Neural cell (in vitro differentiated cells): Measurements from ENCODE around the gene GTF2I. TPM values are rescaled to one million over a fixed set of nuclear protein-coding genes. Genes with fewer than 3 reads are reported as not detected.
"Not testable (repeated sequence)": the region's sequence is repeated elsewhere in the genome, so short reads cannot be mapped to it uniquely, and the experiment has no call there.

Experiments used
- H2AFZ ChIP-seq: fragments of 200-600, 300-800 bp; sonication (generic), shearing (Covaris generic); 2 replicates; pipeline ENCODE4 v1.6.0; 2014; ENCODE audit warnings: low read depth, mild to moderate bottlenecking, antibody characterized with exemption, low read length, moderate library complexity
- H3F3A ChIP-seq: fragments of 200-600 bp; shearing (Covaris generic); 2 replicates; pipeline ENCODE4 v1.6.1; 2016; ENCODE audit warnings: mild to moderate bottlenecking, moderate library complexity, mixed read lengths, antibody characterized with exemption, low read length; ENCODE audit not compliant: insufficient read depth, poor library complexity, severe bottlenecking
- H3K27ac ChIP-seq: fragments of 200-600, 300-800 bp; sonication (generic), shearing (Covaris generic); 2 replicates; pipeline ENCODE4 v1.5.1; 2014; ENCODE audit warnings: mild to moderate bottlenecking, low read length, moderate library complexity
- H3K27me3 ChIP-seq: fragments of 300-800, 200-600 bp; sonication (generic), shearing (Covaris generic); 2 replicates; pipeline ENCODE4 v1.6.0; 2014; ENCODE audit warnings: mild to moderate bottlenecking, low read depth, low read length, moderate library complexity; ENCODE audit not compliant: insufficient read depth
- H3K36me3 ChIP-seq: fragments of 300-800, 200-600 bp; sonication (generic), shearing (Covaris generic); 2 replicates; pipeline ENCODE4 v1.5.1; 2014; ENCODE audit warnings: mild to moderate bottlenecking, antibody characterized with exemption, low read length, moderate library complexity; ENCODE audit not compliant: insufficient read depth
- H3K4me2 ChIP-seq: fragments of 300-800, 200-600 bp; sonication (generic), shearing (Covaris generic); 2 replicates; pipeline ENCODE4 v1.6.0; 2014; ENCODE audit warnings: mild to moderate bottlenecking, low read length
- H3K4me3 ChIP-seq: fragments of 300-800, 200-600 bp; sonication (generic), shearing (Covaris generic); 2 replicates; pipeline ENCODE4 v1.5.1; 2014; ENCODE audit warnings: mild to moderate bottlenecking, low read length, moderate library complexity
- H3K79me2 ChIP-seq: fragments of 200-600 bp; shearing (Covaris generic); replicated peaks from 2 replicates; pipeline ENCODE4 v1.6.0; 2014; ENCODE audit warnings: mild to moderate bottlenecking, low read length, moderate library complexity; ENCODE audit not compliant: insufficient read depth
- H3K9ac ChIP-seq: fragments of 300-800, 200-600 bp; sonication (generic), shearing (Covaris generic); 2 replicates; pipeline ENCODE4 v1.6.1; 2016; ENCODE audit warnings: mild to moderate bottlenecking, low read length, mixed read lengths
- H3K9me2 ChIP-seq: fragments of 200-600 bp; shearing (Covaris generic); 2 replicates; pipeline ENCODE4 v1.6.1; 2016; ENCODE audit warnings: mild to moderate bottlenecking, low read length, mixed read lengths; ENCODE audit not compliant: insufficient read depth
- H3K9me3 ChIP-seq: fragments of 200-600, 300-800 bp; sonication (generic), shearing (Covaris generic); 2 replicates; pipeline ENCODE4 v1.6.1; 2016; ENCODE audit warnings: mild to moderate bottlenecking, mixed run types, low read length, moderate library complexity, mixed read lengths
- H4K20me1 ChIP-seq: fragments of 200-600 bp; shearing (Covaris generic); 2 replicates; pipeline ENCODE4 v1.6.1; 2016; ENCODE audit warnings: mild to moderate bottlenecking, mixed run types; ENCODE audit not compliant: insufficient read depth
- CTCF ChIP-seq: fragments of 450-650 bp; IDR thresholded peaks from 2 replicates; pipeline ENCODE4 v1.5.1; 2014; ENCODE audit warnings: antibody characterized with exemption, mild to moderate bottlenecking, moderate library complexity; ENCODE audit not compliant: poor library complexity, severe bottlenecking
- EP300 ChIP-seq: fragments of 450-650 bp; conservative IDR thresholded peaks from 2 replicates; pipeline ENCODE4 v1.6.1; 2014; ENCODE audit warnings: antibody characterized with exemption, mild to moderate bottlenecking, moderate library complexity; ENCODE audit not compliant: poor library complexity, severe bottlenecking
- EZH2 ChIP-seq: fragments of 200-600, 300-800 bp; shearing (Covaris generic), sonication (generic); IDR thresholded peaks from 2 replicates; pipeline ENCODE4 v1.6.1; 2014; ENCODE audit warnings: antibody characterized with exemption, low read length, borderline replicate concordance, mild to moderate bottlenecking; ENCODE audit not compliant: insufficient read depth, poor library complexity, severe bottlenecking
- MXI1 ChIP-seq: fragments of 450-650 bp; conservative IDR thresholded peaks from 2 replicates; pipeline ENCODE4 v1.6.1; 2014; ENCODE audit warnings: antibody characterized with exemption, mild to moderate bottlenecking; ENCODE audit not compliant: poor library complexity, severe bottlenecking
- POLR2AphosphoS5 ChIP-seq: IDR thresholded peaks from 2 replicates; pipeline ENCODE4 v1.6.1; 2012
- RAD21 ChIP-seq: fragments of 450-650 bp; conservative IDR thresholded peaks from 2 replicates; pipeline ENCODE4 v1.6.1; 2014; ENCODE audit warnings: antibody characterized with exemption, mild to moderate bottlenecking, moderate library complexity
- REST ChIP-seq: IDR thresholded peaks from 2 replicates; pipeline ENCODE4 v1.6.1; 2012; ENCODE audit warnings: borderline replicate concordance
- SMC3 ChIP-seq: fragments of 450-650 bp; conservative IDR thresholded peaks from 2 replicates; pipeline ENCODE4 v1.6.1; 2014; ENCODE audit warnings: antibody characterized with exemption, mild to moderate bottlenecking, moderate library complexity; ENCODE audit not compliant: poor library complexity
- TAF1 ChIP-seq: IDR thresholded peaks from 2 replicates; pipeline ENCODE4 v1.6.1; 2012; ENCODE audit warnings: low read depth
- polyA plus RNA-seq: library from polyadenylated mRNA; depleted of rRNA; stranded (reverse); fragments of >200 nt; gene quantifications from 2 replicates; pipeline ENCODE4 v1.2.3, GENCODE V29; 2014

Gene GTF2I
- polyA plus RNA-seq, 1 donor from 2014 or later: 274 TPM

- Histone ChIP-seq H3K4me2 (no peak overlapping the region), H3K27ac (no peak overlapping the region), H3K9ac (no peak overlapping the region), H3K79me2 (peaks cover 51% of the 10 kb centered on the region), H3K27me3 (no peaks in the 10 kb centered on the region), H3F3A (no peaks in the 10 kb centered on the region), H3K9me3 (no peaks in the 10 kb centered on the region), H4K20me1 (peaks cover 5% of the 10 kb centered on the region), H3K4me3 (no peak overlapping the region), H2AFZ (no peak overlapping the region), H3K36me3 (peaks cover 25% of the 10 kb centered on the region), H3K9me2 (no peaks in the 10 kb centered on the region)
- TF ChIP-seq SMC3: no peak
- TF ChIP-seq RAD21: no peak
- no peak for TF ChIP-seq EZH2
- no peak for TF ChIP-seq CTCF
- TF ChIP-seq MXI1: no peak
- no peak for TF ChIP-seq REST
- TF ChIP-seq POLR2AphosphoS5: no peak
- TF ChIP-seq TAF1: no peak
- TF ChIP-seq EP300: no peak
These were observed 33.0 kb downstream of the GTF2I start for GRCh38 chr7:74690474-74690873.

GRCh38 chr7:74704419-74704818, 46.9 kb downstream of the GTF2I start:
- H3K36me3 ChIP-seq, H3K79me2 ChIP-seq, H3K9me2 ChIP-seq, H3K4me2 ChIP-seq, H3K9me3 ChIP-seq, H4K20me1 ChIP-seq, H3K27me3 ChIP-seq, H2AFZ ChIP-seq, H3K27ac ChIP-seq, H3K4me3 ChIP-seq, H3F3A ChIP-seq, H3K9ac ChIP-seq: not testable (repeated sequence)

- Histone ChIP-seq H3K27ac (no peak overlapping the region), H3K4me3 (no peak overlapping the region), H3K79me2 (no peaks in the 10 kb centered on the region), H3K9ac (no peak overlapping the region), H2AFZ (no peak overlapping the region), H3K9me2 (no peaks in the 10 kb centered on the region), H3K27me3 (no peaks in the 10 kb centered on the region), H3K4me2 (no peak overlapping the region), H3K9me3 (no peaks in the 10 kb centered on the region), H4K20me1 (no peaks in the 10 kb centered on the region), H3F3A (no peaks in the 10 kb centered on the region), H3K36me3 (peaks cover 13% of the 10 kb centered on the region)
- TF ChIP-seq RAD21: no peak
These were observed 49.7 kb downstream of the GTF2I start for GRCh38 chr7:74707238-74707637.
